HEK293 (cell line): Measurements from ENCODE around the gene SEC11A.

ENCODE experiments used
- BCL11B ChIP-seq: fragments of 450-650 bp; formaldehyde crosslinking; IDR thresholded peaks from 2 replicates; pipeline ENCODE4 v1.5.1; 2016; ENCODE audit warnings: low read depth, missing biosample characterization, missing genetic modification characterization
- KLF1 ChIP-seq: fragments of 450-650 bp; formaldehyde crosslinking; IDR thresholded peaks from 2 replicates; pipeline ENCODE4 v1.5.1; 2016; ENCODE audit warnings: missing biosample characterization, missing genetic modification characterization
- MEIS1 ChIP-seq: sonication (generic); formaldehyde crosslinking; IDR thresholded peaks from 2 replicates; pipeline ENCODE4 v1.8.1; 2022; ENCODE audit warnings: missing genetic modification reagents, mild to moderate bottlenecking, borderline replicate concordance
- SP2 ChIP-seq: fragments of 450-650 bp; formaldehyde crosslinking; IDR thresholded peaks from 2 replicates; pipeline ENCODE4 v1.5.1; 2016; ENCODE audit warnings: missing biosample characterization, missing genetic modification characterization
- ZBTB1 ChIP-seq: fragments of 450-650 bp; formaldehyde crosslinking; IDR thresholded peaks from 2 replicates; pipeline ENCODE4 v1.5.1; 2016; ENCODE audit warnings: missing biosample characterization, missing genetic modification characterization
- ZNF140 ChIP-seq: fragments of 450-650 bp; formaldehyde crosslinking; IDR thresholded peaks from 2 replicates; pipeline ENCODE4 v1.5.1; 2016; ENCODE audit warnings: missing biosample characterization, missing genetic modification characterization
- ZNF621 ChIP-seq: fragments of 450-650 bp; formaldehyde crosslinking; IDR thresholded peaks from 2 replicates; pipeline ENCODE4 v1.5.1; 2017; ENCODE audit warnings: missing biosample characterization, missing genetic modification characterization
- TF ChIP-seq, protein P1 (sequence below): fragments of 450-650 bp; formaldehyde crosslinking; IDR thresholded peaks from 2 replicates; pipeline ENCODE4 v1.5.1; 2016; ENCODE audit warnings: missing biosample characterization, missing genetic modification characterization
- TF ChIP-seq, protein P2 (sequence below): fragments of 450-650 bp; formaldehyde crosslinking; IDR thresholded peaks from 2 replicates; pipeline ENCODE4 v1.5.1; 2016; ENCODE audit warnings: missing biosample characterization, missing genetic modification characterization

DNA sequence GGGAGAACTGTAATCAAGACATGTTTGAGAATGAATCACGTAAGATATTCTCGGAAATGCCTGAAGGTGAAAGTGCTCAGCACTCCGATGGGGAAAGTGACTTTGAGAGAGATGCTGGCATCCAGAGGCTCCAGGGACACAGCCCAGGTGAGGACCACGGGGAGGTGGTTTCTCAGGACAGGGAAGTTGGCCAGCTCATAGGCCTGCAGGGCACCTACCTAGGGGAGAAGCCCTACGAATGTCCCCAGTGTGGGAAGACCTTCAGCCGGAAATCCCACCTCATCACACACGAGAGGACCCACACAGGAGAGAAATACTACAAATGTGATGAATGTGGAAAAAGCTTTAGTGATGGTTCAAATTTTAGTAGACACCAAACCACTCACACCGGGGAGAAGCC lies 95.3 kb downstream of the SEC11A start:
- TF ChIP-seq ZNF140 (tag by site-specific recombination) (no peak), KLF1 (tag by site-specific recombination) (no peak), ZBTB1 (tag by site-specific recombination) (no peak), ZNF621 (tag by site-specific recombination) (no peak), SP2 (tag by site-specific recombination) (no peak), BCL11B (tag by site-specific recombination) (no peak), MEIS1 (no peak)
- TF ChIP-seq, protein P1, sequence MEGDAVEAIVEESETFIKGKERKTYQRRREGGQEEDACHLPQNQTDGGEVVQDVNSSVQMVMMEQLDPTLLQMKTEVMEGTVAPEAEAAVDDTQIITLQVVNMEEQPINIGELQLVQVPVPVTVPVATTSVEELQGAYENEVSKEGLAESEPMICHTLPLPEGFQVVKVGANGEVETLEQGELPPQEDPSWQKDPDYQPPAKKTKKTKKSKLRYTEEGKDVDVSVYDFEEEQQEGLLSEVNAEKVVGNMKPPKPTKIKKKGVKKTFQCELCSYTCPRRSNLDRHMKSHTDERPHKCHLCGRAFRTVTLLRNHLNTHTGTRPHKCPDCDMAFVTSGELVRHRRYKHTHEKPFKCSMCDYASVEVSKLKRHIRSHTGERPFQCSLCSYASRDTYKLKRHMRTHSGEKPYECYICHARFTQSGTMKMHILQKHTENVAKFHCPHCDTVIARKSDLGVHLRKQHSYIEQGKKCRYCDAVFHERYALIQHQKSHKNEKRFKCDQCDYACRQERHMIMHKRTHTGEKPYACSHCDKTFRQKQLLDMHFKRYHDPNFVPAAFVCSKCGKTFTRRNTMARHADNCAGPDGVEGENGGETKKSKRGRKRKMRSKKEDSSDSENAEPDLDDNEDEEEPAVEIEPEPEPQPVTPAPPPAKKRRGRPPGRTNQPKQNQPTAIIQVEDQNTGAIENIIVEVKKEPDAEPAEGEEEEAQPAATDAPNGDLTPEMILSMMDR (tag by site-specific recombination), result no peak
- TF ChIP-seq, protein P2, sequence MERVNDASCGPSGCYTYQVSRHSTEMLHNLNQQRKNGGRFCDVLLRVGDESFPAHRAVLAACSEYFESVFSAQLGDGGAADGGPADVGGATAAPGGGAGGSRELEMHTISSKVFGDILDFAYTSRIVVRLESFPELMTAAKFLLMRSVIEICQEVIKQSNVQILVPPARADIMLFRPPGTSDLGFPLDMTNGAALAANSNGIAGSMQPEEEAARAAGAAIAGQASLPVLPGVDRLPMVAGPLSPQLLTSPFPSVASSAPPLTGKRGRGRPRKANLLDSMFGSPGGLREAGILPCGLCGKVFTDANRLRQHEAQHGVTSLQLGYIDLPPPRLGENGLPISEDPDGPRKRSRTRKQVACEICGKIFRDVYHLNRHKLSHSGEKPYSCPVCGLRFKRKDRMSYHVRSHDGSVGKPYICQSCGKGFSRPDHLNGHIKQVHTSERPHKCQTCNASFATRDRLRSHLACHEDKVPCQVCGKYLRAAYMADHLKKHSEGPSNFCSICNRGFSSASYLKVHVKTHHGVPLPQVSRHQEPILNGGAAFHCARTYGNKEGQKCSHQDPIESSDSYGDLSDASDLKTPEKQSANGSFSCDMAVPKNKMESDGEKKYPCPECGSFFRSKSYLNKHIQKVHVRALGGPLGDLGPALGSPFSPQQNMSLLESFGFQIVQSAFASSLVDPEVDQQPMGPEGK (tag by site-specific recombination), result no peak
